ENCODE results near the gene RTL9.

RTL9 gene

GRCh38 chrX:110316351-110317060 is 42.1 kb upstream of the RTL9 start:
- DNase-seq = no peak
- no peaks in the 10 kb centered on the region for H3K36me3 ChIP-seq
- H3K9me3 ChIP-seq (ENCODE audit: severe bottlenecking) = no peaks in the 10 kb centered on the region
- peak overlapping the region; percentile 73 for H3K4me3 ChIP-seq (ENCODE audit: low read depth, low read length)
- TF ChIP-seq, protein P1, sequence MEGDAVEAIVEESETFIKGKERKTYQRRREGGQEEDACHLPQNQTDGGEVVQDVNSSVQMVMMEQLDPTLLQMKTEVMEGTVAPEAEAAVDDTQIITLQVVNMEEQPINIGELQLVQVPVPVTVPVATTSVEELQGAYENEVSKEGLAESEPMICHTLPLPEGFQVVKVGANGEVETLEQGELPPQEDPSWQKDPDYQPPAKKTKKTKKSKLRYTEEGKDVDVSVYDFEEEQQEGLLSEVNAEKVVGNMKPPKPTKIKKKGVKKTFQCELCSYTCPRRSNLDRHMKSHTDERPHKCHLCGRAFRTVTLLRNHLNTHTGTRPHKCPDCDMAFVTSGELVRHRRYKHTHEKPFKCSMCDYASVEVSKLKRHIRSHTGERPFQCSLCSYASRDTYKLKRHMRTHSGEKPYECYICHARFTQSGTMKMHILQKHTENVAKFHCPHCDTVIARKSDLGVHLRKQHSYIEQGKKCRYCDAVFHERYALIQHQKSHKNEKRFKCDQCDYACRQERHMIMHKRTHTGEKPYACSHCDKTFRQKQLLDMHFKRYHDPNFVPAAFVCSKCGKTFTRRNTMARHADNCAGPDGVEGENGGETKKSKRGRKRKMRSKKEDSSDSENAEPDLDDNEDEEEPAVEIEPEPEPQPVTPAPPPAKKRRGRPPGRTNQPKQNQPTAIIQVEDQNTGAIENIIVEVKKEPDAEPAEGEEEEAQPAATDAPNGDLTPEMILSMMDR (IDR thresholded peaks at IDR 0.05; ENCODE audit: low read depth, low read length) = no peak
- H3K27me3 ChIP-seq (ENCODE audit: insufficient read depth, low read depth, severe bottlenecking) = peaks cover 22% of the 10 kb centered on the region
- no peak overlapping the region for H3K27ac ChIP-seq

- Histone ChIP-seq H3K36me3 (no peaks in the 10 kb centered on the region), H3K27me3 (ENCODE audit: insufficient read depth, low read depth, severe bottlenecking) (peaks cover 26% of the 10 kb centered on the region), H3K9me3 (ENCODE audit: severe bottlenecking) (no peaks in the 10 kb centered on the region), H3K4me3 (ENCODE audit: low read depth, low read length) (peak overlapping the region; percentile 73), H3K27ac (peak overlapping the region; percentile 56)
- TF ChIP-seq, protein P1 (IDR thresholded peaks at IDR 0.05; ENCODE audit: low read depth, low read length) = no peak
- DNase-seq = peak; percentile 9
Observed at GRCh38 chrX:110317061-110317819, 41.4 kb upstream of the RTL9 start.

GRCh38 chrX:110317820-110318663 is 40.6 kb upstream of the RTL9 start, which contains the start of gene AMMECR1:
AMMECR1 (minus strand) TSS chrX:110318085; CDS start chrX:110318071, 14 bp downstream.
- H3K27ac ChIP-seq = peak within 1 kb of the TSS; percentile 56
- TF ChIP-seq, protein P1 (IDR thresholded peaks at IDR 0.05; ENCODE audit: low read depth, low read length) = no peak
- H3K4me3 ChIP-seq (ENCODE audit: low read depth, low read length) = peak within 1 kb of the TSS; percentile 73
- peaks cover 28% of the 10 kb centered on the region for H3K27me3 ChIP-seq (ENCODE audit: insufficient read depth, low read depth, severe bottlenecking)
- H3K9me3 ChIP-seq (ENCODE audit: severe bottlenecking) = no peaks in the 10 kb centered on the region
- DNase-seq = peak; percentile 79
- H3K36me3 ChIP-seq = no peaks in the 10 kb centered on the region

DNA sequence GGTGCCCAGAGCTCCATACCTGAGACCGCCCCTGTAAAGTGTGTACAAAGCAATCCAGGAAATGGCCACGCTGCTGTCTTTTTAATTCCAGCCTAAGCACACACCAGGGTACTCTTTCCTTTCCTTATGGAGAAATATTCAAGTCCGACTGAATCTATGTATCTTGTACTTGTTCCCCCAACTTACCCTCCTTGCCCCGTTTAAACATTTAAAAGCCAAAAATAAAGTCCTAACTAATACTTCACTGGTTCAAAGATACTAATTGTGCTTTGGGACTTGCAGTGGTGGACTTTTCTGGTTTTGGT is 40.0 kb upstream of the RTL9 start:
- Histone ChIP-seq H3K36me3 (no peaks in the 10 kb centered on the region), H3K27me3 (ENCODE audit: insufficient read depth, low read depth, severe bottlenecking) (peaks cover 28% of the 10 kb centered on the region), H3K9me3 (ENCODE audit: severe bottlenecking) (no peaks in the 10 kb centered on the region), H3K27ac (no peak overlapping the region), H3K4me3 (ENCODE audit: low read depth, low read length) (peak overlapping the region; percentile 42)
- no peak for DNase-seq
- TF ChIP-seq, protein P1 (IDR thresholded peaks at IDR 0.05; ENCODE audit: low read depth, low read length) = no peak

- H3K36me3 ChIP-seq = no peaks in the 10 kb centered on the region
- TF ChIP-seq, protein P1 (IDR thresholded peaks at IDR 0.05; ENCODE audit: low read depth, low read length) = no peak
- DNase-seq = no peak
- H3K9me3 ChIP-seq (ENCODE audit: severe bottlenecking) = no peaks in the 10 kb centered on the region
- no peak overlapping the region for H3K4me3 ChIP-seq (ENCODE audit: low read depth, low read length)
- H3K27ac ChIP-seq = no peak overlapping the region
- peaks cover 28% of the 10 kb centered on the region for H3K27me3 ChIP-seq (ENCODE audit: insufficient read depth, low read depth, severe bottlenecking)
Observed at GRCh38 chrX:110320381-110320987, 38.2 kb upstream of the RTL9 start.

Measured in WERI-Rb-1 (cell line).